ENCODE data around the gene ZNF33A.
A peak's percentile ranks its signal among the peaks of the same experiment; 100 is the strongest.
"Not testable (repeated sequence)": the region's sequence is repeated elsewhere in the genome, so short reads cannot be mapped to it uniquely, and the experiment has no call there.

The ZNF33A gene

DNA sequence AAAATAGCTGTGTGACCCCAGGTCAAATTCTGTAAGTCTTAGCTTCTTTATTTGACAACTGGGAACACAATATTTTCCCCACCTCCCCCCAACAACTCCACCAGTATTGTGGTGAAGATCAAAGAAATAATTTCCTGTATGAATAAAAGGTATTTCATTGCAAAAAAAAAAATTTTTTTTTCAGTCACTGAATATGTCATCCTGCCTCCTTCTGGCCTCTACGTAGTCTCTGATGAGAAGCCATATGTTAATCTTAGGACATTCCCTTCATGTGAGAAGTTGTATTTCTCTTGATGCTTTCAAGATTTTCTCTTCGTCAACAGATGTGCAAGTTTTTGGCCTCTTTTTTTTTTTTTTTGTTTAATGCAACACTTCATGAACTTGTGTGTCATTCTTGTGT lies 33.0 kb downstream of the ZNF33A start:
- in situ Hi-C loops (cut with HindIII; ENCODE audit: low sequenced_read_pairs) = no loop called here
- H3K4me3 ChIP-seq (ENCODE audit: low read depth, low read length) = no peak overlapping the region
- DNase-seq (ENCODE audit: low read depth, low spot score) = no peak
- TF ChIP-seq, protein P1, sequence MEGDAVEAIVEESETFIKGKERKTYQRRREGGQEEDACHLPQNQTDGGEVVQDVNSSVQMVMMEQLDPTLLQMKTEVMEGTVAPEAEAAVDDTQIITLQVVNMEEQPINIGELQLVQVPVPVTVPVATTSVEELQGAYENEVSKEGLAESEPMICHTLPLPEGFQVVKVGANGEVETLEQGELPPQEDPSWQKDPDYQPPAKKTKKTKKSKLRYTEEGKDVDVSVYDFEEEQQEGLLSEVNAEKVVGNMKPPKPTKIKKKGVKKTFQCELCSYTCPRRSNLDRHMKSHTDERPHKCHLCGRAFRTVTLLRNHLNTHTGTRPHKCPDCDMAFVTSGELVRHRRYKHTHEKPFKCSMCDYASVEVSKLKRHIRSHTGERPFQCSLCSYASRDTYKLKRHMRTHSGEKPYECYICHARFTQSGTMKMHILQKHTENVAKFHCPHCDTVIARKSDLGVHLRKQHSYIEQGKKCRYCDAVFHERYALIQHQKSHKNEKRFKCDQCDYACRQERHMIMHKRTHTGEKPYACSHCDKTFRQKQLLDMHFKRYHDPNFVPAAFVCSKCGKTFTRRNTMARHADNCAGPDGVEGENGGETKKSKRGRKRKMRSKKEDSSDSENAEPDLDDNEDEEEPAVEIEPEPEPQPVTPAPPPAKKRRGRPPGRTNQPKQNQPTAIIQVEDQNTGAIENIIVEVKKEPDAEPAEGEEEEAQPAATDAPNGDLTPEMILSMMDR (IDR thresholded peaks at IDR 0.05; ENCODE audit: low read depth, low read length) = no peak

DNA sequence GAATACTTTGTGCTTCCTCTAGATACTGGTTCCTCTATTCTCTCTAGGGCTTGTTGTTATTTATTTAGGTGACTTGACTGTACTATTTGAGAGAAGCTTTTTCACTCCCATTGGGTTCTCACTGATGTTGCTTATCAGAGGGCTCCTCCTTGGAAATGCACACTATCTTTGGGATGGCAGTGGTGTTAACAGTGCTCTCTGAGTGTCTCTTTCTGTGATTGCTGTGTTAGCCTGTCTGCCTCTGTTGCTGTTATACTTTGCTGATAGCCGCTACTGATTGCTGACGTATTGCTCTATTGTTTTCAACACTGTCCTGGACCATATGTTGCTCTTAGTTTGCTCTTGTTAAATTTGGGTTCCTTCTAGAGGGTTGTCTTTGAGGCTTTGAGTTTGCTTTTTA lies 34.7 kb downstream of the ZNF33A start:
- no peak overlapping the region for H3K4me3 ChIP-seq (ENCODE audit: low read depth, low read length)
- DNase-seq (ENCODE audit: low read depth, low spot score) = no peak
- TF ChIP-seq, protein P1 (IDR thresholded peaks at IDR 0.05; ENCODE audit: low read depth, low read length) = no peak
- in situ Hi-C loops (cut with HindIII; ENCODE audit: low sequenced_read_pairs) = no loop called here

DNA sequence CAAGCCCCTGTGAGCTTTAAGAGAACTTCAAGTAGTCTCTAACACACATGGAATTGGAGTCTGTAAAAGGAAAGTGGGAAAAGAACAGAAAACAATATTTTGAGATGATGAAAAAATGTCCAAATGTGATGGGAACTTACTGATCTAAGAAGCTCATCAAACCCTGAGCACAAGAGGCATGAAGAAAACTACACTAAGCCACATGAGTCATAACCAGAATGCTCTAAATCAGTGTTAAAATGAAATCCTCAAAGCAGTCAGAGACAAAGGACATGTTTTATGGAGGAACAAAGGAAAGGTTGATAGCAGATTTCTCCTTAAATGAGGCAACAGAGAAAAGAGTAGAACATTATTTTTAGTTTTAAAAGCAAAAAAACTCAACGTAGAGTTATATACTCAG lies 37.2 kb downstream of the ZNF33A start:
- DNase-seq (ENCODE audit: low read depth, low spot score) = no peak
- in situ Hi-C loops (cut with HindIII; ENCODE audit: low sequenced_read_pairs) = no loop called here
- TF ChIP-seq, protein P1 (IDR thresholded peaks at IDR 0.05; ENCODE audit: low read depth, low read length) = no peak
- H3K4me3 ChIP-seq (ENCODE audit: low read depth, low read length) = no peak overlapping the region

DNA sequence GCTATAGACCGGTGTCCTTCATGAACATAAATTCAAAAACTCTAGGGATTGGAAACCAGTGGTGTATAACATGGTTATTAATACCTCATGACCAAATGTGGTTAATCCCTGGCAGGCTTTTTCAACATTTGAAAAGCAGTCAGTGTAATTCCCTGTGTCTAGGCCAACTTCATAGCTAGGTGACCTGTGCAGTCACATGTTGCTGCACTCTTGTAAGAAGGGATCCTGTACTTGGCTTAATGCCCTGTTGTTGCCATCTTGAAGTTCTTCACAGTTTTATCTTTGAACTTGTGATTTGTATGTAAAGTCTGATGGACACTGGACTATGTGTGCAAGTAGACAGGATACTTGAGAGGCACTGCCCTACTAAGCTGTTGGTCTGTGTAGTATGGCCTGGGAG lies 39.7 kb downstream of the ZNF33A start:
- TF ChIP-seq, protein P1 (IDR thresholded peaks at IDR 0.05; ENCODE audit: low read depth, low read length) = no peak
- in situ Hi-C loops (cut with HindIII; ENCODE audit: low sequenced_read_pairs) = no loop called here
- H3K4me3 ChIP-seq (ENCODE audit: low read depth, low read length) = no peak overlapping the region
- DNase-seq (ENCODE audit: low read depth, low spot score) = no peak

DNA sequence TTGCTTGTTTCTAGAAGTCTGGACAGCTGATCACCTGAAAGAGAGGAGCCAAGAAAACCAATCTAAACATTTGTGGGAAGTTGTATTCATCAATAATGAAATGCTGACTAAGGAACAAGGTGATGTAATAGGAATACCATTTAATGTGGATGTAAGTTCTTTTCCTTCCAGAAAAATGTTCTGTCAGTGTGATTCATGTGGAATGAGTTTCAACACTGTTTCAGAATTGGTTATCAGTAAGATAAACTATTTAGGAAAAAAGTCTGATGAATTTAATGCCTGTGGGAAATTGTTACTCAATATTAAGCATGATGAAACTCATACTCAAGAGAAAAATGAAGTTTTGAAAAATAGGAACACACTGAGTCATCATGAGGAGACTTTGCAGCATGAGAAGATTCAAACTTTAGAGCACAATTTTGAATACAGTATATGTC lies 43.9 kb downstream of the ZNF33A start:
- in situ Hi-C loops (cut with HindIII; ENCODE audit: low sequenced_read_pairs) = no loop called here
- peak; percentile 36 for DNase-seq (ENCODE audit: low read depth, low spot score)
- TF ChIP-seq, protein P1 (IDR thresholded peaks at IDR 0.05; ENCODE audit: low read depth, low read length) = no peak
- H3K4me3 ChIP-seq (ENCODE audit: low read depth, low read length) = no peak overlapping the region

DNA sequence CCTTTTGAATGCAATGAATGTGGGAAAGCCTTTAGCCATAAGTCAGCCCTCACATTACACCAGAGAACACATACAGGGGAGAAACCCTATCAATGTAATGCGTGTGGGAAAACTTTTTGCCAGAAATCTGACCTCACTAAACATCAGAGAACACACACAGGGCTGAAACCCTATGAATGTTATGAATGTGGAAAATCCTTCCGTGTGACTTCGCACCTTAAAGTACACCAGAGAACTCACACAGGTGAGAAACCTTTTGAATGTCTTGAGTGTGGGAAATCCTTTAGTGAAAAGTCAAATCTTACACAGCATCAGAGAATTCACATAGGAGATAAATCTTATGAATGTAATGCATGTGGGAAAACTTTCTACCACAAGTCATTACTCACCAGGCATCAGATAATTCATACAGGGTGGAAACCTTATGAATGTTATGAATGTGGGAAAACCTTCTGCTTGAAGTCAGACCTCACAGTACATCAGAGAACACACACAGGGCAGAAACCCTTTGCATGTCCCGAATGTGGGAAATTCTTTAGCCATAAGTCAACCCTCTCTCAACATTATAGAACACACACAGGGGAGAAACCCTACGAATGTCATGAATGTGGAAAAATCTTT lies 44.9 kb downstream of the ZNF33A start:
- in situ Hi-C loops (cut with HindIII; ENCODE audit: low sequenced_read_pairs); H3K4me3 ChIP-seq (ENCODE audit: low read depth, low read length): not testable (repeated sequence)
- peak; percentile 23 for DNase-seq (ENCODE audit: low read depth, low spot score)

DNA sequence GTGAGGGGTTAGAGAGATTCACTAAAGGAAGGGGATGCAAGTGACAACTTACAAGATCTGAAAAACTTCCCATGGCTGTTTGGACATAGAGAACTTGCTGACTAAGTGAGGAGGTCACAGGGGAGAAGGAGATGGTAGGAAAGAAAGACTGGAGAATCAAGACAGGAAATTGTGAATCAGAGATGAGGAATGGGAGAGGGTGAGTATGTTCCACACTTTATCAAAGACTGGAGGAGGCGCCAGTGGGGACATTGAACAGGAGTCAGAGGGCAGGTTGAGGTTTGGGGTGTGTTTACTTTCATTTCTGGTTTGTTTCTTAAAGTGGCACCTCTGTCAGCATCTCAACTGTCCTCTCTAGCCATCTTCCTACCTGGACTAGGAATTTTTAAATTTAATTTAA lies 59.2 kb downstream of the ZNF33A start:
- peak; percentile 37 for DNase-seq (ENCODE audit: low read depth, low spot score)
- H3K4me3 ChIP-seq (ENCODE audit: low read depth, low read length); in situ Hi-C loops (cut with HindIII; ENCODE audit: low sequenced_read_pairs): not testable (repeated sequence)

DNA sequence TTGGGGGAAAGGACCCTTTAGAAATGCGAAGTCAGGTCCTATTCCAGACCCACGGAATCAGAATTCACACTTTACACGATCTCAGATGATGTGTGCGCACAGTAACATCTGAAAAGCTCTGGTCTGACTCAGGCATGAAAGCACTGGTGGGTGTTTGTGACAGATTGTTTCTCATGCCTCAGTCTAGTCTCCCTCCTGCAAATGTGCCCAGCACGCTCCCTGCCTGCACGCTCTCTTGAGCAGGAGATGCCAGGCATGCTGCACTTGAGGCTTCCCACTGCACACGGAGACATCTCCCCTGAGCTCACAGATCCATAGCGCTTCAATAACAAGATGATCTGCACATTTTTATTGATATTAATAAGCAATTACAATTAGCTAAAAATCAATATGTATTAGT lies 60.0 kb downstream of the ZNF33A start:
- no peak overlapping the region for H3K4me3 ChIP-seq (ENCODE audit: low read depth, low read length)
- in situ Hi-C loops (cut with HindIII; ENCODE audit: low sequenced_read_pairs) = no loop called here
- DNase-seq (ENCODE audit: low read depth, low spot score) = no peak
- TF ChIP-seq, protein P1 (IDR thresholded peaks at IDR 0.05; ENCODE audit: low read depth, low read length) = no peak
